GM10847 (cell line): ENCODE measurements around the gene MGA.
A peak's percentile ranks its signal among the peaks of the same experiment; 100 is the strongest.

Experiments
- POLR2A ChIP-seq: IDR thresholded peaks from 2 replicates; pipeline ENCODE4 v1.6.1; 2011; ENCODE audit not compliant: insufficient read length; ENCODE audit errors: extremely low read depth

The MGA gene

GRCh38 chr15:41660235-41661077 lies at the start of gene MGA:
TSS of gene MGA (plus strand) at chr15:41660405.
- TF ChIP-seq POLR2A = peak; percentile 48

GRCh38 chr15:41620536-41621199 lies 39.5 kb upstream of the MGA start:
- TF ChIP-seq POLR2A = no peak

GRCh38 chr15:41621200-41622193 lies 38.7 kb upstream of the MGA start:
- no peak for TF ChIP-seq POLR2A

GRCh38 chr15:41622901-41623300 lies 37.3 kb upstream of the MGA start:
- TF ChIP-seq POLR2A = no peak

GRCh38 chr15:41627203-41627602 lies 33.0 kb upstream of the MGA start:
- TF ChIP-seq POLR2A = no peak

- no peak for TF ChIP-seq POLR2A
Observed at GRCh38 chr15:41629463-41629862, 30.7 kb upstream of the MGA start.

- no peak for TF ChIP-seq POLR2A
Observed at GRCh38 chr15:41629883-41630282, 30.3 kb upstream of the MGA start.

- no peak for TF ChIP-seq POLR2A
Observed at GRCh38 chr15:41630616-41631217, 29.5 kb upstream of the MGA start.

GRCh38 chr15:41631880-41632470 lies 28.2 kb upstream of the MGA start:
- TF ChIP-seq POLR2A = no peak

GRCh38 chr15:41633609-41634008 lies 26.6 kb upstream of the MGA start:
- no peak for TF ChIP-seq POLR2A

- TF ChIP-seq POLR2A = no peak
Observed at GRCh38 chr15:41634072-41634626, 26.1 kb upstream of the MGA start.

GRCh38 chr15:41637086-41637485 lies 23.1 kb upstream of the MGA start:
- no peak for TF ChIP-seq POLR2A

GRCh38 chr15:41640985-41641384 lies 19.2 kb upstream of the MGA start:
- no peak for TF ChIP-seq POLR2A

- no peak for TF ChIP-seq POLR2A
Observed at GRCh38 chr15:41647262-41647661, 12.9 kb upstream of the MGA start.
